A549 (cell line): Measurements from ENCODE around the gene PUM1. TPM values are rescaled to one million over a fixed set of nuclear protein-coding genes. Genes with fewer than 3 reads are reported as not detected.

ENCODE experiments used
- ATAC-seq, 2 experiments: fragments of 200-7000 bp in 1 of 2; fragments of >200 bp in 1 of 2; cut with Nextera tagmentation in 1 of 2; cut with Tn5 transposase in 1 of 2; 3 replicates each; pipeline versions ENCODE4 v1.8.0 to v1.9.1; 2018 to 2020; ENCODE audit warnings: mild to moderate bottlenecking in 1 of 2, moderate library complexity in 1 of 2
- CTCF ChIA-PET: fragments of 300-600 bp; sonication (Branson Sonifier 250); formaldehyde crosslinking; extraction: SDS; loops from one replicate; lab custom pipeline; 2021; ENCODE audit warnings: antibody characterized with exemption, inconsistent platforms; lab: Yijun Ruan, JAX
- POLR2A ChIA-PET: fragments of 350-600 bp; formaldehyde crosslinking; extraction: SDS; loops from one replicate; lab custom pipeline; 2021; ENCODE audit warnings: antibody characterized with exemption, inconsistent platforms; lab: Yijun Ruan, JAX
- DNase-seq, 2 experiments: peaks; one replicate each; pipeline versions ENCODE4 v3.0.0 to v3.0.0-alpha.2; 2011 to 2016; ENCODE audit warnings: low read depth in 1 of 2, low spot score in 1 of 2
- FAIRE-seq: peaks from 2 replicates; lab custom pipeline; 2011; peaks lifted over from hg19 to GRCh38; lab: Jason Lieb, UNC
- H3K27ac ChIP-seq, 2 experiments: fragments of >200 bp; sonication (Bioruptor Twin); formaldehyde crosslinking; 3 replicates each; pipeline ENCODE4 v1.5.1; 2016 to 2017
- H3K4me1 ChIP-seq: fragments of >200 bp; sonication (Bioruptor Twin); formaldehyde crosslinking; 3 replicates; pipeline ENCODE4 v1.6.1; 2016
- H3K4me2 ChIP-seq: fragments of >200 bp; sonication (Bioruptor Twin); formaldehyde crosslinking; 3 replicates; pipeline ENCODE4 v1.6.1; 2016
- H3K4me3 ChIP-seq: fragments of >200 bp; sonication (Bioruptor Twin); formaldehyde crosslinking; 3 replicates; pipeline ENCODE4 v1.5.1; 2016
- H3K9me3 ChIP-seq: fragments of >200 bp; sonication (Bioruptor Twin); formaldehyde crosslinking; 3 replicates; pipeline ENCODE4 v1.6.1; 2016
- BHLHE40 ChIP-seq: IDR thresholded peaks from 2 replicates; pipeline ENCODE4 v1.6.1; 2012; ENCODE audit warnings: low read depth, low read length, inconsistent platforms
- CEBPB ChIP-seq, 2 experiments: fragments of >200 bp in 1 of 2; sonication (Bioruptor Twin) in 1 of 2; formaldehyde crosslinking in 1 of 2; IDR thresholded peaks; 2 replicates each; pipeline ENCODE4 v1.6.1; 2012 to 2016
- CTCF ChIP-seq: fragments of >200 bp; sonication (Bioruptor Twin); formaldehyde crosslinking; IDR thresholded peaks from 3 replicates; pipeline ENCODE4 v1.5.1; 2016
- EHMT2 ChIP-seq: fragments of 200-600 bp; sonication (generic); IDR thresholded peaks from 2 replicates; pipeline ENCODE4 v1.6.1; 2016; ENCODE audit warnings: antibody characterized with exemption, low read depth, mild to moderate bottlenecking, moderate library complexity
- FOSB ChIP-seq: fragments of 250-450 bp; sonication (Bioruptor Pico); IDR thresholded peaks from 2 replicates; pipeline ENCODE4 v1.5.0; 2020; ENCODE audit warnings: mild to moderate bottlenecking, moderate library complexity
- GATA3 ChIP-seq: IDR thresholded peaks from 2 replicates; pipeline ENCODE4 v1.6.1; 2012; ENCODE audit warnings: borderline replicate concordance
- HEYL ChIP-seq: fragments of 250-450 bp; sonication (Bioruptor Pico); IDR thresholded peaks from 2 replicates; pipeline ENCODE4 v1.8.0; 2021; ENCODE audit warnings: mild to moderate bottlenecking, moderate library complexity
- HOXA7 ChIP-seq: fragments of 250-450 bp; sonication (Bioruptor Pico); IDR thresholded peaks from 2 replicates; pipeline ENCODE4 v1.5.0; 2020; ENCODE audit warnings: mild to moderate bottlenecking, moderate library complexity
- HOXB5 ChIP-seq: fragments of 250-450 bp; sonication (Bioruptor Pico); IDR thresholded peaks from 2 replicates; pipeline ENCODE4 v1.5.0; 2020; ENCODE audit warnings: mild to moderate bottlenecking, moderate library complexity
- KDM1A ChIP-seq: fragments of 200-600 bp; sonication (generic); IDR thresholded peaks from 2 replicates; pipeline ENCODE4 v1.6.1; 2016; ENCODE audit warnings: low read depth, mild to moderate bottlenecking
- KDM5A ChIP-seq: fragments of 200-600 bp; sonication (generic); IDR thresholded peaks from 2 replicates; pipeline ENCODE4 v1.6.1; 2016; ENCODE audit warnings: antibody characterized with exemption, mild to moderate bottlenecking
- MAFK ChIP-seq: fragments of 450-650 bp; IDR thresholded peaks from 2 replicates; pipeline ENCODE4 v1.6.1; 2014; ENCODE audit not compliant: partially characterized antibody
- MAX ChIP-seq: IDR thresholded peaks from 2 replicates; pipeline ENCODE4 v1.6.1; 2012
- NPAS2 ChIP-seq: fragments of 250-450 bp; sonication (Bioruptor Pico); IDR thresholded peaks from 2 replicates; pipeline ENCODE4 v1.8.0; 2022; ENCODE audit warnings: mild to moderate bottlenecking, moderate library complexity, borderline replicate concordance
- RCOR1 ChIP-seq: fragments of 150-350 bp; IDR thresholded peaks from 2 replicates; pipeline ENCODE4 v1.6.1; 2014; ENCODE audit warnings: antibody characterized with exemption, low read length, low read depth
- RNF2 ChIP-seq: fragments of 200-600 bp; sonication (generic); IDR thresholded peaks from 2 replicates; pipeline ENCODE4 v1.6.1; 2016; ENCODE audit warnings: low read depth, mild to moderate bottlenecking, antibody characterized with exemption, moderate library complexity, borderline replicate concordance
- SREBF2 ChIP-seq: fragments of 450-650 bp; IDR thresholded peaks from 2 replicates; pipeline ENCODE4 v1.6.1; 2014; ENCODE audit warnings: mild to moderate bottlenecking, moderate library complexity
- ZFP36 ChIP-seq: fragments of 450-650 bp; IDR thresholded peaks from 2 replicates; pipeline ENCODE4 v1.6.1; 2014; ENCODE audit warnings: borderline replicate concordance; ENCODE audit not compliant: partially characterized antibody
- WGBS: methylation state at CpG from one replicate; pipeline ENCODE4 v1.1.6; 2017; ENCODE audit errors: missing lambda C conversion rate; 5-methylcytosine and 5-hydroxymethylcytosine counted together
- polyA plus RNA-seq, 4 experiments: library from polyadenylated mRNA; depleted of rRNA in 3 of 4; stranded (reverse); fragments of >200 nt; fragmentation: RNase III in 1 of 4; extraction: RNeasy Plus Mini Kit Qiagen cat#74134 plus additional on column Dnase treatment in 1 of 4; gene quantifications; 2 replicates in 3 of 4; 3 replicates in 1 of 4; pipeline ENCODE4 v1.2.3, GENCODE V29; 2011 to 2017
- small RNA-seq, 6 experiments: library from RNA; depleted of rRNA; stranded (forward); fragments of <200 nt; gene quantifications; one replicate each; pipeline ENCODE3, GENCODE V24; 2012

PUM1 gene
- polyA plus RNA-seq, 2 of the 4 experiments (the other 2 are of a cell fraction), result 30.2 to 55.3 TPM

GRCh38 chr1:30884723-30885122, 180.8 kb downstream of the PUM1 start:
- H3K4me2 ChIP-seq, result no peak overlapping the region
- no peak overlapping the region for H3K27ac ChIP-seq
- H3K4me3 ChIP-seq, result no peak overlapping the region
- 95% methylated on average over 5 of the region's 5 CpGs for WGBS
- ATAC-seq, result no peak
- ChIA-PET CTCF (interaction anchor here (1.4 to 2.2 kb wide), 3 partner anchors 26 to 83 kb away, joined by 5 to 9 read pairs (median 5); no protein-coding TSS in a partner anchor), POLR2A (no interaction called here)
- peaks cover 15% of the 10 kb centered on the region; the same call in 1 of the 3 replicates for H3K4me1 ChIP-seq
- no peak for FAIRE-seq
- TF ChIP-seq RNF2 (no peak), FOSB (CRISPR knock-in tag) (no peak), KDM5A (no peak), HOXA7 (no peak), KDM1A (no peak)
- no peaks in the 10 kb centered on the region for H3K9me3 ChIP-seq
- DNase-seq, result no peak

GRCh38 chr1:30883389-30884172, 181.9 kb downstream of the PUM1 start:
- no peak for DNase-seq
- FAIRE-seq, result no peak
- H3K9me3 ChIP-seq, result no peaks in the 10 kb centered on the region
- no peak overlapping the region for H3K4me3 ChIP-seq
- H3K27ac ChIP-seq, result no peak overlapping the region
- peaks cover 12% of the 10 kb centered on the region; the same call in 1 of the 3 replicates for H3K4me1 ChIP-seq
- no peak for ATAC-seq
- H3K4me2 ChIP-seq, result no peak overlapping the region
- TF ChIP-seq HOXA7, result no peak
- TF ChIP-seq CTCF, result no peak
- no peak for TF ChIP-seq SREBF2
- no peak for TF ChIP-seq CEBPB (IDR thresholded peaks at IDR 0.05)
- no peak for TF ChIP-seq HOXB5 (CRISPR knock-in tag)
- TF ChIP-seq HEYL (CRISPR knock-in tag), result no peak
- TF ChIP-seq MAX, result no peak
- TF ChIP-seq BHLHE40, result no peak
- TF ChIP-seq GATA3, result no peak
- no peak for TF ChIP-seq NPAS2 (CRISPR knock-in tag)
- TF ChIP-seq EHMT2, result no peak
- no peak for TF ChIP-seq ZFP36
- no peak for TF ChIP-seq RCOR1
- CTCF ChIA-PET, result interaction anchor here (1.1 to 2.2 kb wide), 3 partner anchors 27 to 82 kb away, joined by 5 to 9 read pairs (median 5); no protein-coding TSS in a partner anchor
- POLR2A ChIA-PET, result interaction anchor here (0.6 kb wide), 1 partner anchor 60 kb away, joined by 3 read pairs; no protein-coding TSS in a partner anchor
- 78% methylated on average over 10 of the region's 18 CpGs for WGBS

- POLR2A ChIA-PET, result no interaction called here
- CTCF ChIA-PET, result interaction anchor here (1.1 to 2.2 kb wide), 2 partner anchors 30 to 81 kb away, joined by 5 to 9 read pairs; no protein-coding TSS in a partner anchor
- WGBS, result 78% methylated on average over 14 of the region's 14 CpGs
- Histone ChIP-seq H3K4me2 (no peak overlapping the region), H3K9me3 (no peaks in the 10 kb centered on the region), H3K27ac (no peak overlapping the region), H3K4me1 (peaks cover 4% of the 10 kb centered on the region; the same call in 1 of the 3 replicates), H3K4me3 (no peak overlapping the region)
- FAIRE-seq (no peak), DNase-seq (no peak), ATAC-seq (no peak)
- TF ChIP-seq MAFK, result no peak
- TF ChIP-seq NPAS2 (CRISPR knock-in tag), result no peak
Measured at GRCh38 chr1:30882678-30883388, 182.7 kb downstream of the PUM1 start.

Small RNA genes within 50 kb of the gene (small RNA-seq; reads per million reads assigned to genes)
- gene AL356320.1, result 0 reads per million in 6 experiments
- gene RN7SL371P, result 0 reads per million in 6 experiments

Other genes starting within 250 kb of the PUM1 start
- 2.0 and 4.1 TPM in 2 replicates for gene SDC3, start 157.0 kb downstream of the PUM1 start, polyA plus RNA-seq (2011; rRNA removed)
- 8.4 to 10.0 TPM (median 8.9 TPM) in 3 replicates for gene SDC3, start 157.0 kb downstream of the PUM1 start, polyA plus RNA-seq (2017; fragmentation: RNase III; extraction: RNeasy Plus Mini Kit Qiagen cat#74134 plus additional on column Dnase treatment)
- 0.74 and 0.89 TPM in 2 replicates for gene NKAIN1, start 174.2 kb upstream of the PUM1 start, polyA plus RNA-seq (2011; rRNA removed)
- 0.77 to 0.80 TPM (median 0.78 TPM) in 3 replicates for gene NKAIN1, start 174.2 kb upstream of the PUM1 start, polyA plus RNA-seq (2017; fragmentation: RNase III; extraction: RNeasy Plus Mini Kit Qiagen cat#74134 plus additional on column Dnase treatment)
- gene SNRNP40, start 231.1 kb upstream of the PUM1 start, polyA plus RNA-seq (2011; rRNA removed), result 72.5 and 83.6 TPM in 2 replicates
- gene SNRNP40, start 231.1 kb upstream of the PUM1 start, polyA plus RNA-seq (2017; fragmentation: RNase III; extraction: RNeasy Plus Mini Kit Qiagen cat#74134 plus additional on column Dnase treatment), result 45.3 to 50.2 TPM (median 47.4 TPM) in 3 replicates
- gene ZCCHC17, start 231.3 kb upstream of the PUM1 start, polyA plus RNA-seq (2011; rRNA removed), result 28.0 and 34.5 TPM in 2 replicates
- 25.9 to 28.0 TPM (median 28.0 TPM) in 3 replicates for gene ZCCHC17, start 231.3 kb upstream of the PUM1 start, polyA plus RNA-seq (2017; fragmentation: RNase III; extraction: RNeasy Plus Mini Kit Qiagen cat#74134 plus additional on column Dnase treatment)